Activated CD8-positive, alpha-beta T cell treated with anti-CD3 and anti-CD28 coated beads for 36 hours (primary cell): Measurements from ENCODE around the gene RGL1. TPM values are rescaled to one million over a fixed set of nuclear protein-coding genes. Genes with fewer than 3 reads are reported as not detected.
A peak's percentile ranks its signal among the peaks of the same experiment; 100 is the strongest.

Experiments
- ATAC-seq: fragments of 200-7000 bp; cut with Tn5 transposase; one replicate; pipeline ENCODE4 v1.10.0; 2021; ENCODE audit warnings: mild to moderate bottlenecking, moderate library complexity
- CTCF ChIA-PET: fragments of 350-600 bp; sonication (Branson Sonifier 250); formaldehyde crosslinking; loops from one replicate; lab custom pipeline; 2021; ENCODE audit warnings: antibody characterized with exemption; lab: Charles Lee
- POLR2A ChIA-PET: fragments of 350-600 bp; sonication (Branson Sonifier 250); formaldehyde crosslinking; loops from one replicate; lab custom pipeline; 2021; ENCODE audit warnings: antibody characterized with exemption; lab: Charles Lee
- DNase-seq: peaks from one replicate; pipeline ENCODE4 v3.0.0-alpha.2; 2020
- H3K27ac Mint-ChIP-seq: one replicate; pipeline ENCODE4 v1.8.0; 2021; ENCODE audit warnings: mild to moderate bottlenecking, mixed read lengths
- H3K27me3 Mint-ChIP-seq: one replicate; pipeline ENCODE4 v1.8.0; 2021; ENCODE audit warnings: mixed read lengths
- H3K36me3 Mint-ChIP-seq: one replicate; pipeline ENCODE4 v1.8.0; 2021; ENCODE audit warnings: low read depth, mixed read lengths
- H3K4me1 Mint-ChIP-seq: one replicate; pipeline ENCODE4 v1.8.0; 2021; ENCODE audit warnings: low read depth, mixed read lengths
- H3K4me3 Mint-ChIP-seq: one replicate; pipeline ENCODE4 v1.8.0; 2021; ENCODE audit warnings: mild to moderate bottlenecking, moderate library complexity, mixed read lengths
- H3K9me3 Mint-ChIP-seq: one replicate; pipeline ENCODE4 v1.8.0; 2021; ENCODE audit warnings: mixed read lengths
- intact Hi-C: fragments of 100-400 bp; cut with micrococcal nuclease; formaldehyde crosslinking; loops from one replicate; pipeline ENCODE4 v1.10.0; 2022
- total RNA-seq, 2 experiments: library from RNA; stranded (reverse); gene quantifications; one replicate each; pipeline ENCODE4 v1.2.3, GENCODE V29; 2021
- TF ChIP-seq, protein P1 (sequence below): fragments of 200-600 bp; IDR thresholded peaks from one replicate; pipeline ENCODE4 v1.8.0; 2022; ENCODE audit warnings: antibody characterized with exemption, mild to moderate bottlenecking

RGL1 gene
- total RNA-seq, 2 experiments from 2014 or later: 1.2 to 1.3 TPM

DNA sequence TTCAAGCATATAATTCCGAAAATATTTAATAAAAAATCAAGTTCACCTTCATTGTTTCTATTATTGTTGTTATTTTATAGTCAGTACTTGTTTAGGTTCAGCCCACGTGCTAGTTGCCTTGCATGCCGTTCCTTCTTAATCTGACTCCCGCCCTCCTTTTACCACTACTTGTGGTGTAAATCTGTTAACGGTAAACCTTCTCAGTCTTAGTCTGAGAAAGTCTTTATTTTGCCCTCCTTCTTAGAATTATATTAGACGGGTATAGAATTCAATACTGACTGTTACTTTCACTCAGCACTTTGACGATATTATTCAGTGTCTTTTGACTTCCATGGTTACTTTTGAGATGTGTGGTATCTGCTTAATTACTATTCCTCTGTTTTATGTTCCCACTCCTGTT, 104.8 kb downstream of the RGL1 start:
- Mint-ChIP-seq H3K9me3 (no peaks in the 10 kb centered on the region), H3K4me3 (no peak overlapping the region), H3K4me1 (peaks cover 22% of the 10 kb centered on the region), H3K27me3 (no peaks in the 10 kb centered on the region), H3K36me3 (peaks cover 3% of the 10 kb centered on the region), H3K27ac (no peak overlapping the region)
- ATAC-seq (peak; percentile 48), DNase-seq (no peak)
- TF ChIP-seq, protein P1, sequence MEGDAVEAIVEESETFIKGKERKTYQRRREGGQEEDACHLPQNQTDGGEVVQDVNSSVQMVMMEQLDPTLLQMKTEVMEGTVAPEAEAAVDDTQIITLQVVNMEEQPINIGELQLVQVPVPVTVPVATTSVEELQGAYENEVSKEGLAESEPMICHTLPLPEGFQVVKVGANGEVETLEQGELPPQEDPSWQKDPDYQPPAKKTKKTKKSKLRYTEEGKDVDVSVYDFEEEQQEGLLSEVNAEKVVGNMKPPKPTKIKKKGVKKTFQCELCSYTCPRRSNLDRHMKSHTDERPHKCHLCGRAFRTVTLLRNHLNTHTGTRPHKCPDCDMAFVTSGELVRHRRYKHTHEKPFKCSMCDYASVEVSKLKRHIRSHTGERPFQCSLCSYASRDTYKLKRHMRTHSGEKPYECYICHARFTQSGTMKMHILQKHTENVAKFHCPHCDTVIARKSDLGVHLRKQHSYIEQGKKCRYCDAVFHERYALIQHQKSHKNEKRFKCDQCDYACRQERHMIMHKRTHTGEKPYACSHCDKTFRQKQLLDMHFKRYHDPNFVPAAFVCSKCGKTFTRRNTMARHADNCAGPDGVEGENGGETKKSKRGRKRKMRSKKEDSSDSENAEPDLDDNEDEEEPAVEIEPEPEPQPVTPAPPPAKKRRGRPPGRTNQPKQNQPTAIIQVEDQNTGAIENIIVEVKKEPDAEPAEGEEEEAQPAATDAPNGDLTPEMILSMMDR: no peak
- ChIA-PET POLR2A (no interaction called here), CTCF (interaction anchor here (1.4 kb wide), 1 partner anchor 225 kb away, joined by 5 read pairs; no protein-coding TSS in a partner anchor)
- intact Hi-C loops: no loop called here

DNA sequence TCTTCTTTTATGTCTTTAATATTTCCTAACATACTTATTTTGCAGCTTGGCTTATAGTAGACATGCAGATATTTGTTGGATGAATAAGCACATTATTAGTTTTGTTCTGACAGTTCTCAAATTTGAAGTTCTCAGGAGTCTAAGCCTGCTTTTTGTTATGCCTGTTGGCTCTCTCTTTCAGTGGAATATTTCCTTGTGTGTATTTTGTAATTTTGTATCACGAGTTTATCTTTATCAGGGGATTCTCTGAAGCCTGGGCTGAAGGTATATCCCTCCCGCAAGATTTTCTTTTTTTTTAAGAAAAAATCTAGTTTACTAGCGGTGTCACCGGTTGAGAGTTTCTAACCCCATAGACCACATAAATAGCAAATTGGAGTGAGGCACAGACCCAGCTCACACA, 105.9 kb downstream of the RGL1 start:
- TF ChIP-seq, protein P1: no peak
- no peaks in the 10 kb centered on the region for H3K9me3 Mint-ChIP-seq
- intact Hi-C loops: no loop called here
- no peak for ATAC-seq
- H3K4me1 Mint-ChIP-seq: peaks cover 26% of the 10 kb centered on the region
- peak overlapping the region; percentile 7 for H3K27ac Mint-ChIP-seq
- no peak overlapping the region for H3K4me3 Mint-ChIP-seq
- peaks cover 3% of the 10 kb centered on the region for H3K36me3 Mint-ChIP-seq
- ChIA-PET POLR2A (no interaction called here), CTCF (interaction anchor here (1.0 to 1.3 kb wide), 3 partner anchors 13 to 226 kb away, joined by 3 to 5 read pairs (median 3); no protein-coding TSS in a partner anchor)
- no peak for DNase-seq
- H3K27me3 Mint-ChIP-seq: no peaks in the 10 kb centered on the region

GRCh38 chr1:183911285-183911684, 106.4 kb downstream of the RGL1 start:
- peaks cover 30% of the 10 kb centered on the region for H3K4me1 Mint-ChIP-seq
- intact Hi-C loops: no loop called here
- DNase-seq: peak; percentile 48
- TF ChIP-seq, protein P1: no peak
- peak; percentile 19 for ATAC-seq
- no peaks in the 10 kb centered on the region for H3K27me3 Mint-ChIP-seq
- H3K27ac Mint-ChIP-seq: no peak overlapping the region
- H3K4me3 Mint-ChIP-seq: no peak overlapping the region
- H3K36me3 Mint-ChIP-seq: peaks cover 3% of the 10 kb centered on the region
- POLR2A ChIA-PET: no interaction called here
- CTCF ChIA-PET: interaction anchor here (1.0 to 1.3 kb wide), 3 partner anchors 13 to 226 kb away, joined by 3 to 5 read pairs (median 3); no protein-coding TSS in a partner anchor
- no peaks in the 10 kb centered on the region for H3K9me3 Mint-ChIP-seq

GRCh38 chr1:183912265-183912886, 107.5 kb downstream of the RGL1 start:
- intact Hi-C loops: no loop called here
- H3K27ac Mint-ChIP-seq: no peak overlapping the region
- H3K4me1 Mint-ChIP-seq: peaks cover 33% of the 10 kb centered on the region
- ChIA-PET POLR2A (no interaction called here), CTCF (no interaction called here)
- no peaks in the 10 kb centered on the region for H3K9me3 Mint-ChIP-seq
- peaks cover 3% of the 10 kb centered on the region for H3K36me3 Mint-ChIP-seq
- TF ChIP-seq, protein P1: no peak
- no peak overlapping the region for H3K4me3 Mint-ChIP-seq
- no peaks in the 10 kb centered on the region for H3K27me3 Mint-ChIP-seq
- no peak for ATAC-seq
- DNase-seq: no peak

DNA sequence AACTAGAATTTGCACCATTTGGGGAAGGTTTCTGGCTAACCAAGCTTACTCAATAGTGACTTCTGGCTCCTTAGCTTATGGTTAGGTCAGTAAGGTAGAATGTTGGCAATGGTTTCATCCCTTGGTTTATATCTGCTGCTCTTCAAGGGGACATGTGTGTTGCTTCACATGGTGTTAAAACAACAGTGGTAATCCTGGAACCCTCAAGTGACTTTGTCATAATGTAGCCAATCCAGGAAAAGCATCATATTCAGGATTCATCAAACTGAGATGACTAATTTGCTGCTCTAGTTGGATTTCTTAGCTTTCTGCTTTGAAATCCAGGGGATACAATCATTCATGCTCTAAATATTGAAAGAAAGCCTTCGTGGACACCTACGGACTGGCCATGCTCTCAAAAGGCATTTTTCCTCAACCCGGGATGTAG, 108.7 kb downstream of the RGL1 start:
- no peaks in the 10 kb centered on the region for H3K27me3 Mint-ChIP-seq

More for the DNA sequence above, 108.7 kb downstream of the RGL1 start:
- CTCF ChIA-PET: interaction anchor here (0.8 to 3.7 kb wide), 4 partner anchors 15 to 260 kb away, joined by 3 to 117 read pairs (median 20); partner anchors contain the start of gene APOBEC4
- Mint-ChIP-seq H3K27ac (no peak overlapping the region), H3K4me1 (peaks cover 33% of the 10 kb centered on the region), H3K9me3 (no peaks in the 10 kb centered on the region), H3K36me3 (peaks cover 3% of the 10 kb centered on the region), H3K4me3 (no peak overlapping the region)
- intact Hi-C loops: no loop called here
- ATAC-seq (no peak), DNase-seq (no peak)
- POLR2A ChIA-PET: no interaction called here
- TF ChIP-seq, protein P1: no peak
